ENCODE measurements around the gene LY6G5C.
A peak's percentile ranks its signal among the peaks of the same experiment; 100 is the strongest.

The LY6G5C gene, protein sequence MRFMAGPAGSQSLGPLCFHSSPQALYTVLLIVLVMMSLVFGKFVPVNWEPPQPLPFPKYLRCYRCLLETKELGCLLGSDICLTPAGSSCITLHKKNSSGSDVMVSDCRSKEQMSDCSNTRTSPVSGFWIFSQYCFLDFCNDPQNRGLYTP

DNA sequence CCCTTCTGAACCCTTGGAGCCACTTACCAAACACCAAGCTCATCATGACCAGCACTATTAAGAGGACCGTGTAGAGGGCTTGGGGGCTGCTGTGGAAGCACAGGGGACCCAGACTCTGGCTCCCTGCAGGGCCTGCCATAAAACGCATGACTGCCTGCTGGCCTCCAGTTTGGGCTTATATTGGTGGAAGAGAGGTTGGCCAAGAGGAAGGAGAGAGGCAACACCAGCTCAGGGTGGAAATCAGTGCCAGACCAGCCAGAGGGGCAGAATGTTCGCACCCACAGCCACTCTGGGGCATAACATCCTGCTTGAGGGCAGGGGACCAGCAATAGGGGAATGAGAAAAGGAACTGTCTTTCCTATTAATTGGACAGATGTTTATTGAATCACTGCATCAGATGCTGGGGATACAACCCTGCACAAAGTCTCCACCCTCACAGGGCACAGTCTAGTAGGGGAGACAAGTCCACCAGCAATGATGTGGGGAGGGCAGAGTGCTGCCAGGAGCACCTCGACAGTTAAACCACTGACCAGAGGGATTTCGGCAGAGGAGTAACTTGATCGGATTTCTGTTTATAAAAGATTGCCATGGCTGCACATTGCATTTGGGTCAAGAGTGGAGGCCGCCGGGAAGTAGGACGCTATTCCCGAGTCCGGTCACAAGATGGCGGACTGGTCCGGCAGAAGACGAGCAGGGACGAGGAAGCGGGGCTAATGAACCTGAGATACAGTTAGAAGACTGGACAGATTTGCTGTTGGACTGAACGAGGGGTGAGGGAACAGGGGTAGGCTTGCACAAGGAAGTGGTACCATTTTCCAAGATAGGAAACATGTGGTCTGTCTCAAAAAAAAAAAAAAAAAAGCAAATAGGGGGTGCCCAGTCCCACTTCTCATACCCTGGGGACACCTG lies at the start of gene LY6G5C:
Gene LY6G5C (minus strand): TSS at position 842 of the 909 bp plus-strand sequence. CDS start 694 bp downstream, at position 148.
- DNase-seq = peak; percentile 76

DNA sequence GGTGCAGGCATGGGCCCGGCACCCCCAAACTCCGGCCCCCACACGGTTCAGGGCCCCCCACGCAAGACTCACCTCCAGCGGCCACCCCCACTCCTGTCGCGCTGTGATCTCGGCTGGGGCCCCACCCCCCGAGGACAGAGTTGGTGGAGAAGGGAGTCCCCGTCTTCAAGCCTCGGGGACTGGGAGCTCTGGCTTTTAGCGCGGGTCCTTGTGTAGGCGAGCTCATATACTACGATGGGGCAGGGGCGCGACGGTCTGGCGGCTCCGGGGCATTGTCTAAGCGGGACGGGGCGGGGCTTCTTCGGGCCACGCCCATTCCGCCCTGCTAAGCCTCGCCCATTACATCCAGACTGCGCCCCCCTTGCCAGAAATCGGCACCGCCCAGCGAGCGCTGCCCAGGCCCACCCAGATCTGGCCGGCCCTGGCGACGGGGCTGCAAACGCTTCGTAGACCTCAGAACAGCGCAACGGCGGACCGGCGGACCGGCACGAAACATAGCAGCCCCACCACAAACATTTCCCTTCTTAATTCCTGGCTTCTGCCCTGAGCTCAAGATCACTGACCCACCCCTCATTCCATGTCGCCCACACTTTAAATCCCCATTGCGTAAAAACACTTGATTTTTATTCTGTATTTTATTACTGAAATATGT lies 49.2 kb upstream of the LY6G5C start:
- DNase-seq = peak; percentile 51

DNA sequence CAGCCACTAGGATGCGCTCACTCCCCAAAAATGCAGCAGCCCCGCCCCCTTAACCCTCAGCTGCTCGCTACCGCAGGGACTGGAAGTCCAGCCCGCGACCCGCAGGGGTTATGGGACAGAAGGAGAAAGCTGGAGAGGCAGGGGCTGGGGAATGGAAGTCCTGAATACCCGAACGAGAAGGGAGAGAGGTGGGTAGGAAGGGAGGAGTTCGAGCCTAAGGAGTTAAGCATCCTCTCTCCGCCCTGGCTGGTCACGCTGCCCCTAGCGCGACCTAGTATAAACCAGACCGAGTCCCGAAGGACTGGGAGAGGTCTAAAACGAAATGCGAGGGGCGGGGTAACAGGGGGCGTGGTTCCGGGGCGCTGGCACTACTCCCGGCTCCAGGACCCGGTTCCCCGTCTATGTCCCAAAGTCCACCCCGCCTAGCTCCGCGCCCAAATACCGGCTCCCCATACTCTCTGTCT lies 48.7 kb upstream of the LY6G5C start:
- peak; percentile 75 for DNase-seq

DNA sequence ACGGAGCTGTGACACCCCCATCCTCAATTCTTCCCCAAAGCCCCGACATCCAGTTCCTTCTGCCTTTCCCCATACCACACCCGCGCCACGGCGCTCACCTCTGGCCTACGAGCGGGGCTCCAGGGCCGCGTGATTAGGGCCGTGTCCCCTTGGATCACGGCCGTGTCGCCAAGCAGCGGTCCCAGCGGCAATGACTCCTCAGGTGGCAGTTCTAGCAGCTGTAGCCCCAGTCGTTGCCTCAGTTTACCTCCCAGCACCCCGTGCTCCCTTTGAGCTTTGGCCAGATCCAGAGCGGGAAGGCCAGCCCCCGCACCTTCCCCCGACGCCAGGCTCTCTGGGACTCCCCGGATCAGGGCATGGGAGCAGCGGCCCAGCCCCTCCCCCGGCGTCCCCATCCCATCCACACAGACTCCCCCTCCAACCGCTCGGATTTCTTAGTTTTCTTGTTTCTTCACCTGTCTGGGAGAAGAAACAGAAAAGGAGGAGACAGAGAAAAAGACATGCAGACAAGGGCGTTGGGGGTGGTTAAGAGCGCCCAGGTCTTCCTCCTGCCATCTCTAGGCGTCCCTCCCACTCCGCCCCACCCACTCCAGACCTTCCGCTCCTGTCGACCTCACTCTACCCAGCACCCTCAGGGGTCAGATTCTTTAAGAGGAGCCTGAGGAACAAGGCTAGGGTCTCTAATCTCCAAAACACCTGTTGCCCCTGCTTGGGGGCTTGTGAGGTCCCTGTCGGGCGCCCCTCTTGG lies 48.1 kb upstream of the LY6G5C start, which contains the start of gene DDAH2:
Gene DDAH2 (minus strand): TSS at position 533 of the 748 bp plus-strand sequence. CDS start 138 bp downstream, at position 395.
- no peak for DNase-seq

DNA sequence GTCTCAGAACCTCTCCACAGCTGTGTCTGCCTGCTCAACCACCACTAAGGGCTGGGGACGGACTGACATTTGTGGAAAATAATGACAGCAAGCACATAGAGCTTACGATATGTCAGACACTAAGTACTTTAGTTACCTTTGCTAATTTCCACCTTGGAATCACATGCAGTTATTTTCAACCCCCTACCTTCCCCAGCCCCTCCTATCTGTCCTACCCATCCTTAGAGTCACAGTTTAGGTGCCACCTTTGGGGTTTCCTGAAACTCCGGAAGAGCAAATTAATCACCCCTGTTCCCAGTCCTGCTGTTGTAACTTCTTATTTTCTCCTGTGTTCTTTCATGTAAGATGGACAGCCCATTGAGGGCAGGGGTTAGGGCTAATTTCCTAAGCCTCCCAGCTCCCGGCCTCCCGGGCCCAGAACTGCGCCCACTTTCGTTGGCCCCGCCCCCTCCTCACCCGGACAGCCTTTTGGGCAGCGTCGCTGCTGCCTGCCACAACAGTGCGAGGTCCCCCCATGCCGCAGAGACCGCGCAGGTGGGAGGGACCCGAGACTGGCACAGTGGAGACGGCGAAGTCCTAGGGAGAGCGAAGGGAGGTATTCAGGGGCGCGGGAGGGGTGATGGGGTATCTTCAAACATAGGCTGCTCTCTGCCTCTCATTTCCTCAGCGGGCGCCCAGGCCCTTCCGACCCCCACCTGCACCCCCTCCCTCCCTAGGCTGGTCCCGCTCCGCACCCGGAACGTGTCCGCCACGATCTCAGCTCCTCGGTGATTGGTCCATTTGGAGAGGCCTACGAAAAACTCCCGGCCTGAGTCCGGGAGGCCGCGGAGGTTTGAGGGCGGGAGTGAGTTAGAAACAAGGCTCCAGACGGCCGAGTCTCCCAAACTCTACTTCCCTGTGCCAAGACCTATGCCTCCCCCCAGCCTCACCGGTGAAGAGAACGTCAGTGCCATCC lies 47.1 kb upstream of the LY6G5C start:
- no peak for DNase-seq

DNA sequence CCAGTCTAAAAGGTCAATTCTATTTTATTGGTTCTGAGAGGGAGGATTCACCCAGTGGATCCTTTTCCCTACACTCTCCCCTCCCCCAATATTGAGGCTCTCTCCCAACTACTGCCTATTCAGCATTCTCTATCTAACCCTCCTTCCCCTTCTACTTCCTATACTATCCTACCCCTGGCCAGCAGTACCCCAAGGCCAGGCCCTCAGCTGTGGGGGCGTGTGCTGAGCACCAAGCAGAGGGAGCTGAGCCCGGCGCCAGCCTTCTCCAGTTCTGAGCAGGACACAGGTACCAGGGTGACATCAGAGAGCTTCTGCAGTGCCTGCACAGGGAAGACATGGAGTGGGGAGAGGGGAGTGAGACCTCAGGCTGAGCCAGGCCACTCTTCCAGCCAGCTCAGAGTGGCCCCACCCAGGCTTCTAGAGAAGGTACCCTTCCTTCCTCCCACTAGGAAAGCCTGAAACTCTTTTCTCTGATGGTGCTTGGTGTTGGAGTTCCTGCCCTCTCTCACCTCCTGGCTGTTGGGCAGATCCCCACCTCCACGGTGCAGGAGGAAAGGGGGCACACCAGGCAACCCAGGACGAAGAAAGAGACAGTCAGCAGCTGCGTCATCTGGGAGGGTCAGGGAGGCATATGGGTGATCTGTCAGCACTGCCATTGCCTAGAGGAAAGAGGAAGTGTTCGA lies 46.3 kb upstream of the LY6G5C start:
- DNase-seq = no peak

DNA sequence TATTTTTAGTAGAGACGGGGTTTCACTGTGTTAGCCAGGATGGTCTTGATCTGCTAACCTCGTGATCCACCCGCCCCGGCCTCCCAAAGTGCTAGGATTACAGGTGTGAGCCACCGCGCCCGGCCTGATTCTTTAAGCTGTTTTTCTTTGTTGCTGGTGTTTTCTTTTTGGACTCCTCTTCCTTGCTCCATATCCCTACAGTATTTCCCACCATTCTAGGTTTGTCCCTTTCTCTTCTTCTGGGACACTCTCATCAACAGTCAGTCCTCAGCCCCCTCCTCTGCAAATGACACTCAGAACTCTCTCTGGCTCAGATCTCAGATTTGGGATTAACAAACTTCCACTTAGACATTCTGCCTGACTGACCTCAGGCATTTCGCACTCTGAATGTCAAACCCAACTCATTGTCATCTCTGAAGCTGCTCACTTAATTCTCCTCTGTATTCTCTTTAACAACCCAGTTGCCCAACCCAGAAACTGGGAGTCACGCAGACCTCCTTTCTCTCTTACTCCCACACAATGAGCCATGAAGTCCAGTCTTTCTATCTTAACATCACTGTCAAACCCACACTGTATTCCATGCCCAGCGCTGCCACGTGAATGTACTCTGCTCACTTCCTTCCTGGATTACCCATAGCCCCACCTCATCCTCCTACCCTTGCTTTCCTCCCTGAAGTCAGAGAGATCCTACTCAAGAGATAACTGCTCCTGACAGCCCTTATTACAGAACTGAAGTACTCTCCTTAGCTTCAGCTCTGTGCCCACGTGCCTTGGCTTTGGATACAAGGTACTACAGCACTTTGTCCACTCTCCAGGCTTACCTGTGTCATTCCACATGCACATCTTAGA lies 44.9 kb upstream of the LY6G5C start:
- DNase-seq = no peak

DNA sequence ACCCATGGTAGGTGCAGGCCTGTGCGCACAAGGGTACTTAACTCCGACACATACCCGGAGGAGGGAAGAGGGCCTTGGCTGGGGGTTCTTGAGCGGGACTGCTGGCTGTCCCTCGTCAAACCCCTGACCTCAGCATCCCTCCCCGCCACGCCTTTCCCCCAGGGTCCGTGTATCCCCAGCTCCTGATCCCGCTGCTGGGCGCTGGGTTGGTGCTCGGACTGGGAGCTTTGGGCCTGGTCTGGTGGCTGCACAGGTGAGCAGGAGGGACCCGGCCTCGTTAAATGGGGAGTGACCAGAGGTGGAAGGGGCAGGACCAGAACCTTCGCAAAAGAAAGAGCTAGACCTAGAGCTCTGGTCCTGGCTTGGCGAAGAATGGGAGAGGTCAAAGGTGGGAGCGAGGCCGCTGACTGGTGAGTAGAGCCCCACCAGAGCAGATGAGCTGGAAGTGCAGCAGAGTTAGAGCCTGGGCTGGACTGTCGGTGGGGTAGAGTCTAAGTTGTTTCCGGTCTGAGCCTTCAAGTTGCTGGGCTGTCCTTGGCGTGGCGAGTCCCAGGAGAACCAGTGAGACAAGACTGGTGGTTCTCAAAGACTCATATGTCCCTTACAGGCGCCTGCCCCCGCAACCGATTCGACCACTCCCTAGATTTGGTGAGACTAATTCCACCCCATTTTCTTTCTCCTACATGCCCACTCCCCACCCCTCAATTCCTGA lies 43.3 kb upstream of the LY6G5C start:
- no peak for DNase-seq

DNA sequence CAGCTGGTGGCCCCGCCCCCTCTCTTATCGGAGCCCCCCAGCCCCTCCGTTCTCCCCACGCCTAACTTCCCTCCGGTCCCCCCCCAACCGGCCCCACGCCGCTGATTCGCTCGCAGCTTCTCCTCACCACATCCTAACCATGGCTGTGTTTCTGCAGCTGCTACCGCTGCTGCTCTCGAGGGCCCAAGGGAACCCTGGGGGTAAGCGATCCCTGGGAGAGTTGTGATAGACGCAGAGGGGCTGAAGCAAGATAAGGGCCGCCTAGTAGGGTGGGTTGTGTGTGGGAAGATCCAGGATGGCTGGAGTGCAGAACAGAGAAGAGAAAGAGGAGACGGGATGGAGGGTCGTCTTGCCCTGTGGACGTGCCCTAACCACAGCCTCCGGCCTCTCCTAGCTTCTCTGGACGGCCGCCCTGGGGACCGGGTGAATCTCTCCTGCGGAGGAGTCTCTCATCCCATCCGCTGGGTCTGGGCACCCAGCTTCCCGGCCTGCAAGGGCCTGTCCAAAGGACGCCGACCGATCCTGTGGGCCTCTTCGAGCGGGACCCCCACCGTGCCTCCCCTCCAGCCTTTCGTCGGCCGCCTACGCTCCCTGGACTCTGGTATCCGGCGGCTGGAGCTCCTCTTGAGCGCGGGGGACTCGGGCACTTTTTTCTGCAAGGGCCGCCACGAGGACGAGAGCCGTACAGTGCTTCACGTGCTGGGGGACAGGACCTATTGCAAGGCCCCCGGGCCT lies 42.5 kb upstream of the LY6G5C start, which contains the start of gene MPIG6B:
Gene MPIG6B (plus strand): TSS at position 129 of the 735 bp plus-strand sequence. CDS start 11 bp downstream, at position 140.
- DNase-seq = no peak

DNA sequence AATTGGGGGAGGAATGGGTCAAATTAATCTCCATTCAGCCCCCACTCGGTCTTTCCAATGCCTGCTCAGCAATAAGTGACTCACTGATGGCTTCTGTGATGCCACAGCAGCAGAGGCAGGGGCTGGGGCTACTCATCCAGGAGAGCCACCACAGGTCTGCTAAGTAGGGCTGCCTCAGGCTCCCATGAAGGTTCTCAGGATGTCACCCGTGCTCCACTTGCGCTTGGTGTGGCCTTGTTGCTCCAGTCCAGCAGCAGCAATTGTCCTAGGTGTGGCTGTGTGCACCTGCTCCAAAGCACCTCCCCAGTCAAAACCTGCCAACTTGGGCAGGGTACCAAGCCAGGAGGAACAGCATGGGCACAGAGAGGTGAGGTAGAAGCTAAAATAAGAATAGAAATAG lies 41.3 kb upstream of the LY6G5C start:
- no peak for DNase-seq

DNA sequence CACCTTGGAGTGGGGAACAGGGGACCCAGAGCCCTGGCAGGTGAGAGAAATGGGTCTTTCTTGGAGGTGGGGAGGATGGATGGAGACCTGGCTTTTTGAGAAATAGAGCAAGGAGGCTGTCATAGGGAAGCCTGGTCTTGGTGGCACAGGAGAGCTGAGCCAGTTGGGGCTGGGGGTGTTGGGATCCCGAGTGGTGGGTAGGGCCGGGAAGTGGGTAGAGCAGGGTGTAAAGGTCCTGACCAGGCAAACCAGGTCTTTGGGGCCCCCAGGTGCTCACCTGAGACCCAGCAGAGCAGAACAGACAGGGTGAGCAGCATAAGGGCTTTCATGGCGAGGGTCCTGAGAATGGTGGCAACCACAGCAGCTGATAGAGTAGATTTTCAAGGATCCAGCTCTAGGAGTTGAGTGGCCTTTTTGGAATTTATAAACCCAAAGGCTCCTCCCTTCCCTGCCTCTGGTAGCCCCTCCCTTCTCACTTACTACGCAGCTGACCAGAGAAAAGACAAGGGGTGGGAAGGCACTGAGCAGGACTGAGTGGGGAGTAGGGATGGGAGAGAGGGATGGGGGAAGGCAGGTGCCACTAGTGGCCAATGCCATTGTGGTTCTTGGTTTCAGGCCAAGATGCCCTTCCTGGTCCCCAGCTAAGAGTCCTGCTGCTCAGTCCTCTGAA lies 40.6 kb upstream of the LY6G5C start, which contains the start of gene LY6G6C:
Gene LY6G6C (minus strand): TSS at position 396 of the 670 bp plus-strand sequence. CDS start 67 bp downstream, at position 329.
- no peak for DNase-seq

DNA sequence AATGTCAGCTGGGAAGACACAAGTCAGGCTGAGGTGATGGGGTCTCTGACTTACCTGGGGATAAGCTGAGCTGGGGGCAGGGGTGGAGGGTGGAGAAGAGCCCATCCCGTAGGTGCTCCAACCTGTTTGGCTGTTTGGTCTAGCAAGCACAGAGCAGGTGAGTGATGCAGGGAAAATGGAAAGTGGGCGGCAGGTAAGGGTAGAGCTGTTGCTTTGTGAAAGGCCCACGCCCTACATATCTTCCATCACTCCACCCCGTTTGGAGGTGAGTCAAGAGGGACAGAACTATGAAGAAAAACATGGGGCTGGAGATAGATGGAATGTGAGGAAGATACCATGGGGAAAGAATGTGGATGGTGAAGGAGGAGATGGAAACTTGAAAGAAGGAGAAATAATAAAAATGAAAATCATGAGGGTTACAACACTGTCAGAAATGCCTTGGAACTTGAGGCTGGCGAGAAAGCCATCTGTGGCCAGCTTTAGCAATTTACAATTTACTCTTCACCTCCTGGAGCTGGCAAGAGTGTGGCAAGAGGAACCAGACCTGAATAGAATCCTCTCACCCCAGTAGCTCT lies 39.4 kb upstream of the LY6G5C start:
- DNase-seq = no peak

DNA sequence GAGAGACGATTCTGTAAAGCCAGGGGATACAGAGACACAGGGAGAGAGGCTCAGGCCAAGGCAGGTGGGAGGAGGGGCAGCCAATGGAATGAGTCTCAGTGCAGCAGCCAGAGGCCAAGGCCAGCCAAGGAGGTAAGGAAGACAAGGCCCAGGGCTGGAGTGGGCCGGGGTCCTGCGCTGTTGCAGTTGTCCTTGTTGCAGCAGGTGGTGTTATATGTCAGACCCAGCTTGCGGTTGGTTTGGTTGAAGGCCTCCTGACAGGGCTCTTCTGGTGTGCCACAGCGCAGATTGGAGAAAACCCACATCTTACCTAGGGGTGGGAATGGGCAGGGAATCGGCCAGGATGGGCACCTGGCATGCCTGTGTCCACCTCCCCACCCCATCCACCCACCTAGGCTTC lies 38.1 kb upstream of the LY6G5C start:
- DNase-seq = no peak

DNA sequence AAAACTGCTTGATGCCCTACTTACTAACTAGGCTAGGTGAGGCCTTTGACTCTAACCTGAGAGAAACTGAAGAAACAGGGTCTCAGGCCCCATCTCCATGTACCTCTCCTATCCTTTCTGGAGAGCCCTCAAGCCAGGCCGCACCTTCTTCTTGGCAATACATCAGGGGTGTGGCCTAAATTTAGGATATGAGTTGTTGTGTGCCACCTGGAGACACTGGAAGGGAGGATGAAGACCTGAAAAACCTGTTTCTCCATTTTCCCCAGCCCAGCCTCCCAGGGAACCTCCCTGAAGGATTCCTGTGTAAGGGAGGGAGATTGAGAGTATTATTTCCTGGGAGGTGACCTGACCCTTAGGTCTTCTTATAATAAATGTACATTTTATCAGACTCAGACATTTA lies 37.4 kb upstream of the LY6G5C start:
- DNase-seq = no peak

DNA sequence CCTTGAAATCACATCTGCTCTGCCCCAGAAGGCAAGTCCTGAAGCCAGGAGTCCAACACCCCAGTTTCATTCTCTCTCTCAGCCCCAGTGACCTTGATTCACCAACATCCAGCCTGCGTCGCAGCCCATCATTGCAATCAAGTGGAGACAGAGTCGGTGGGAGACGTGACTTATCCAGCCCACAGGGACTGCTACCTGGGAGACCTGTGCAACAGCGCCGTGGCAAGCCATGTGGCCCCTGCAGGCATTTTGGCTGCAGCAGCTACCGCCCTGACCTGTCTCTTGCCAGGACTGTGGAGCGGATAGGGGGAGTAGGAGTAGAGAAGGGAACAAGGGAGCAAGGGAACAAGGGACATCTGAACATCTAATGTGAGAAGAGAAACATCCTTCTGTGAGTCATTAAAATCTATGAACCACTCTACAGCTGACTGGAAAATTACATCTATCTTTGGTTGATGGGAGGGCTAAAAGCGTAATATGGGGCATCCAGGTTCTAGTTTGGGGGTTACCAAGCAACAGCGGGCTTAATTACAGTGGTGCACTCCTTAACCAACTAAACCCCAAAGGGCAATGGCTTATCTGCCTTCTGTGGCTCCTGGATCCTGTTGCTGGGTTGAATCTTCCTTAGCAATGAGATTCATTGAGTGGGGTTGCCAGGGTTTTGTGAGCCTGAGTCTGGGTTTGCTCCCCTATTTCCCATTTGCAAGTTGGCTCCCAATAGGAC lies 36.8 kb upstream of the LY6G5C start:
- DNase-seq = no peak
